Posterior cingulate gyrus (tissue), 11 donors: ENCODE data around the gene MACROD1.

Experiments used
- DNase-seq, 10 donors: peaks; one replicate each; pipeline versions ENCODE4 v3.0.0 to v3.0.0-alpha.2; 2020 to 2021; ENCODE audit warnings: mixed read lengths in 3 of 10
- intact Hi-C: fragments of 100-400 bp; cut with DNase I; formaldehyde crosslinking; loops from one replicate; pipeline ENCODE4 v1.15.1; 2023

The MACROD1 gene

GRCh38 chr11:64098318-64098831 lies 67.5 kb downstream of the MACROD1 start:
- intact Hi-C loops, result no loop called here
- no peak for DNase-seq

- DNase-seq, result peak in 7 of 10 donors; percentile 45 to 92 (median 68)
- intact Hi-C loops, result no loop called here
Measured at GRCh38 chr11:64097468-64098317, 68.2 kb downstream of the MACROD1 start.

DNA sequence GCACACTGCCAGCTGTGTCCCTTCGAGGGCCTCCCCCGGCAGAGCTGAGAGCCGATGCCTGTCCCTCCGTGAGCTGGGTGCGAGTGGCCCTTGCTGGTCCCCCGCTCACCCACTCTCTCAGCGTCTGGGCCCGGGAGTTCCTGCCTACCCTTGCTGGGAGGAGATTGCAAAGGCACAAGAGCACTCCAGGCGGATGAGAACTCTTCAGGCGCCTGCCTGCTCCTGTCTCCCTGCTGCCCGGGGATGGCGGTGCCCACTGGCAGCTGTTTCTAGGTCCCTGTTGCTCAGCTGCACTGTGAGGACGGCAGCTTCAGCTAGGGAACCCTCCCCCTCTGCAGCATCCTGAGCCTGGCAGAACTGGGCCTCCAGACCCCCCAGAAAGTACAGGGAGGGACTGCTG lies 69.1 kb downstream of the MACROD1 start:
- peak in 8 of 10 donors; percentile 40 to 94 (median 66) for DNase-seq
- intact Hi-C loops, result no loop called here

- intact Hi-C loops, result no loop called here
Measured at GRCh38 chr11:64095949-64096348, 70.0 kb downstream of the MACROD1 start.

GRCh38 chr11:64095273-64095817 lies 70.6 kb downstream of the MACROD1 start:
- no peak for DNase-seq
- intact Hi-C loops, result no loop called here

More at GRCh38 chr11:64095949-64096348, 70.0 kb downstream of the MACROD1 start:
- no peak for DNase-seq

- peak in 2 of 10 donors; percentile 58 to 60 for DNase-seq
- intact Hi-C loops, result no loop called here
Measured at GRCh38 chr11:64094463-64095260, 71.3 kb downstream of the MACROD1 start.

DNA sequence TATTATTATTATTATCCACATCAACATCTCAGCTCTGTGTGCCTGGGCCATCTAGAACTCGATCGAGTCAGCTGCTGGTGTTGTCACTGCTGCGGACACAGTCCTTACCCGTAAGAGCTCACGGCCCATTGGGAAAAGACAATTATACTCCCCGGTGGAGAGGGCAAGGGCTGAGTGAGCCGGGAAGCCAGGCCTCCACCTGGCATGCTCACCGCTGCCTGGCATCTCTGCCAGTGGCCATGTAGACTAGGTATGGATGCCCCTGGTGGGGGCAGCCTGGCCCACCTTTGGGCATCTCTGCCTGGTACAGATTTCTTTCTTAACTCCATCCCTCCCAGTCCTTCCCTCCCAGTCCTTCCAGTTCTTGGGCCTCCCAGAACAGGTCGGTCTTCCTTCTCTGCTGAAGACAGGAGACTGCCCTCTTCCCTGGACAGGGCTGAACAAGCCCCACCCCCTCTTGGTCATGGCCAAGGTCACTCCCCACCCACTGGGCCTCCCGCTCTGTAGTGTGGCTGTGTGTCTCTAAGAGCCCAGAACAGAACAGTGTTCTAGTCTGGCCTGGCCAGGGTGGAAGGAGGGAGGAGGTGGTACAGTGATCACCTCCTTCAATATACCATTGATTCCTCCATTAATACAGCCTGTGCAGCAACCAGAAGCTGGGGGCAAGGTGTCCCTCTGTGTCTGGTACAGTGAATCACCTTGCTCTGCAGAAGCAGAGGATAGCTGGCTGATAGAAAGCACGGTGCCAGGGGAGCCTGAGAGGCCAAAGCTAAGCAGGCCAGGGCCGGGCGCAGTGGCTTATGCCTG lies 72.5 kb downstream of the MACROD1 start:
- DNase-seq, result no peak
- intact Hi-C loops, result no loop called here

DNA sequence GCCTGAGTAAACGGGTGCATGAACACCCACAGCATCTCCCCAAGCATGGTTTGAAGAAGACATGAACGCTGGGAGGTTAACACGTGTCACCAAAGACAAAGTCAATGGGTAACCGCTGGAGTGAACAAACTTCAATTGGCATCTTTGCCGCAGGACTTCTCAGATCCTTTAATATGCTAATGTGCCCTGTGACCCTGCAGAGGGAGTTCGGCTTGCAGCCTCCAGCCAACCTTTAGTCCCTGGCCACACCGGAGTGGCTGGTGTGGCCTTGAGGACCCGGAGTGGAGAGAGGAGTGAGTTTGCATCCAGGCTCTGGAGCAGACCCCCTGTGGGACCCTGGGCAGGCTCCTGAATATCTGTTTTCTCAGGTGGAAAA lies 73.2 kb downstream of the MACROD1 start:
- intact Hi-C loops, result no loop called here
- DNase-seq, result no peak

- peak; percentile 62 to 98 (median 82) for DNase-seq
- intact Hi-C loops, result no loop called here
Measured at GRCh38 chr11:64092111-64092760, 73.7 kb downstream of the MACROD1 start.

DNA sequence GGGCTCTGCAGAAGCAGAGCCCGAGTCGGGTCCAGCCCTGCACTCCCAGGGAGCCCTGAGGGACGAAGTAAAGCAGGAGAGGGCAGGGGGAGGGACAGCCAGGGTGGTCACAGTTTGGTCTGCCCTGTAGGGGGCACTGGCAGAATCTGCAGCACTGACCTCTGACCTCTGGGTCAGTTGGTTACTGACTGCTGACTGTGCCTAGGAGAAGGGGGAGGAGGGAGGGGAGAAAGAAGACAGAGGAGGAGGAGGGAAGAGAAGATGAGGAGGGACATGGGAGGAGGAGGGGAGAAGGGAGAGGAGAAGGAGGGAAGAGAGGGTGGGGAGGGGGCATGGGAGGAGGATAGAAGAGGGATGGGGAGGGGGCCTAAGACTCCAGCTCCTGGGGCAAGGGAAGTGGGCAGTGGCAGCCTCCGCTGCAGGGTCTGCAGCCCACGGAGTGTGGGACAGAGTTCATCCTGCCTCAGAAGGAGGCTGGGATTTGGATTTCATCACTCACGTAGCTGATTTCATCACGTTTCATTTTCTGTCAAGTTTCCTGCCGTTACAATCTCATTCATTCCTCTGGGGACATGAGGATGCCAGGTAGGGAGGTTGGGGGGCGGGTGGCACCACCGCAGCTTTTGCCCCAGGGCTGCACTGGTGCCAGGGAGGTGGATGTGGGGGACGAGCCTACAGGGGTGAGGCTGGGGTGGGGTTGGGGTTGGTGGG lies 75.0 kb downstream of the MACROD1 start:
- intact Hi-C loops, result no loop called here
- no peak for DNase-seq

- no peak for DNase-seq
- intact Hi-C loops, result no loop called here
Measured at GRCh38 chr11:64089915-64090805, 75.8 kb downstream of the MACROD1 start.

- intact Hi-C loops, result no loop called here
Measured at GRCh38 chr11:64089493-64089892, 76.4 kb downstream of the MACROD1 start.

DNA sequence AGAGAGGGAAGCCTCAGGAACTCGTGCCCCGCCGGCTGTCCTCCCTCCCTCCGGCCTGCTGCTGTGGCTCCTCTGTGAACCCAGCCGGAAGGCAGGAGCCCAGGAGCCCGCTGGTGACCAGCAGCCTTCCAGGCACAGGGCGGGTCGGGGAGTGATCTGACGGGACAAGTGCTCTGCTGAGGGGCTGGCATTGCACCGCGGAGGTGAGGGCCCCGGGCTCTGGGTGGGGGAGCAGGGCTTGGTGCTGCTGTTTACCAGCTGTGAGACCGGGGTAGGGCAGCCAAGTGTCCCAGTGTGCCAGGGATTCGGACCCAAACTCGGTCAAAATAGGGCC lies 76.9 kb downstream of the MACROD1 start:
- intact Hi-C loops, result no loop called here
- no peak for DNase-seq

More at GRCh38 chr11:64089493-64089892, 76.4 kb downstream of the MACROD1 start:
- no peak for DNase-seq

- DNase-seq, result no peak
- intact Hi-C loops, result no loop called here
Measured at GRCh38 chr11:64088162-64089026, 77.5 kb downstream of the MACROD1 start.

- peak in 4 of 10 donors; percentile 50 to 92 (median 62) for DNase-seq
- intact Hi-C loops, result no loop called here
Measured at GRCh38 chr11:64086258-64087123, 79.4 kb downstream of the MACROD1 start.

DNA sequence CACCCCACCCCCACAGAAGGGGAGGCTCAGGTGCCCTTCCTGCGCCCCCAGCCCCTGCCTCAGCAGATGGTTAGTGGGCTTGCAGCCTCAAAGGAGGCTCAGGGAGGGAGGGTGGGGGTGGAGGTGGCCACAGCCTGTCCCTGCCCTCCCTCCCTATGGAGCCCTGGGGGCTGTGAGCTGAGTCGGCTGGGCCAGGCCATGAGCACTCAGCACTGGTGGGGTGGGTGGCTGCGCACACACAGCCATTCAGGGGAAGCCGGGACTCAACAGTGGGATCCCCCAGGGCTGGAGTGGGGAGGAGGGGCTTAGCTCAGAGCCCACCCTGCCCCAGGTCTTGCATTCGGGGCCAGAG lies 80.0 kb downstream of the MACROD1 start:
- intact Hi-C loops, result no loop called here
- DNase-seq, result no peak
